ENCODE results near the gene SIAH2. TPM values are rescaled to one million over a fixed set of nuclear protein-coding genes. Genes with fewer than 3 reads are reported as not detected.

SIAH2 gene
- total RNA-seq, 1 experiment from 2014 or later = 17.1 TPM

- POLR2A ChIA-PET = no interaction called here
- no peak for ATAC-seq
- CTCF ChIA-PET = interaction anchor here (1.0 to 1.8 kb wide), 3 partner anchors 26 to 51 kb away, joined by 5 to 10 read pairs (median 6); partner anchors contain the start of gene SIAH2
- peaks cover 25% of the 10 kb centered on the region for H3K4me1 Mint-ChIP-seq
- no peaks in the 10 kb centered on the region for H3K9me3 Mint-ChIP-seq
- peaks cover under 1% of the 10 kb centered on the region; the same call in 1 of the 2 replicates for H3K36me3 Mint-ChIP-seq
- TF ChIP-seq SMAD3 (CRISPR knock-in tag; IDR thresholded peaks at IDR 0.05; ENCODE audit: borderline replicate concordance) (no peak), GABPB1 (CRISPR knock-in tag; IDR thresholded peaks at IDR 0.05) (peak; percentile 73)
- no peak overlapping the region for H3K4me3 Mint-ChIP-seq
- H3K27me3 Mint-ChIP-seq (ENCODE audit: low read depth) = no peaks in the 10 kb centered on the region
- no peak for DNase-seq (ENCODE audit: low spot score)
- H3K27ac Mint-ChIP-seq = no peak overlapping the region
These were observed 25.8 kb downstream of the SIAH2 start for GRCh38 chr3:150736903-150737832.

- Mint-ChIP-seq H3K4me3 (no peak overlapping the region), H3K27me3 (ENCODE audit: low read depth) (no peaks in the 10 kb centered on the region), H3K9me3 (no peaks in the 10 kb centered on the region), H3K27ac (peak overlapping the region; percentile 28; the same call in 1 of the 2 replicates), H3K4me1 (peaks cover 25% of the 10 kb centered on the region), H3K36me3 (no peaks in the 10 kb centered on the region)
- DNase-seq (ENCODE audit: low spot score) = peak; percentile 18
- POLR2A ChIA-PET = interaction anchor here (0.5 to 0.6 kb wide), 2 partner anchors 22 to 32 kb away, joined by 4 read pairs; partner anchors contain the start of gene ERICH6
- CTCF ChIA-PET = interaction anchor here (0.6 to 1.8 kb wide), 4 partner anchors 26 to 508 kb away, joined by 3 to 10 read pairs (median 4); partner anchors contain the start of gene SIAH2
- ATAC-seq = peak; percentile 76
- TF ChIP-seq, protein P1, sequence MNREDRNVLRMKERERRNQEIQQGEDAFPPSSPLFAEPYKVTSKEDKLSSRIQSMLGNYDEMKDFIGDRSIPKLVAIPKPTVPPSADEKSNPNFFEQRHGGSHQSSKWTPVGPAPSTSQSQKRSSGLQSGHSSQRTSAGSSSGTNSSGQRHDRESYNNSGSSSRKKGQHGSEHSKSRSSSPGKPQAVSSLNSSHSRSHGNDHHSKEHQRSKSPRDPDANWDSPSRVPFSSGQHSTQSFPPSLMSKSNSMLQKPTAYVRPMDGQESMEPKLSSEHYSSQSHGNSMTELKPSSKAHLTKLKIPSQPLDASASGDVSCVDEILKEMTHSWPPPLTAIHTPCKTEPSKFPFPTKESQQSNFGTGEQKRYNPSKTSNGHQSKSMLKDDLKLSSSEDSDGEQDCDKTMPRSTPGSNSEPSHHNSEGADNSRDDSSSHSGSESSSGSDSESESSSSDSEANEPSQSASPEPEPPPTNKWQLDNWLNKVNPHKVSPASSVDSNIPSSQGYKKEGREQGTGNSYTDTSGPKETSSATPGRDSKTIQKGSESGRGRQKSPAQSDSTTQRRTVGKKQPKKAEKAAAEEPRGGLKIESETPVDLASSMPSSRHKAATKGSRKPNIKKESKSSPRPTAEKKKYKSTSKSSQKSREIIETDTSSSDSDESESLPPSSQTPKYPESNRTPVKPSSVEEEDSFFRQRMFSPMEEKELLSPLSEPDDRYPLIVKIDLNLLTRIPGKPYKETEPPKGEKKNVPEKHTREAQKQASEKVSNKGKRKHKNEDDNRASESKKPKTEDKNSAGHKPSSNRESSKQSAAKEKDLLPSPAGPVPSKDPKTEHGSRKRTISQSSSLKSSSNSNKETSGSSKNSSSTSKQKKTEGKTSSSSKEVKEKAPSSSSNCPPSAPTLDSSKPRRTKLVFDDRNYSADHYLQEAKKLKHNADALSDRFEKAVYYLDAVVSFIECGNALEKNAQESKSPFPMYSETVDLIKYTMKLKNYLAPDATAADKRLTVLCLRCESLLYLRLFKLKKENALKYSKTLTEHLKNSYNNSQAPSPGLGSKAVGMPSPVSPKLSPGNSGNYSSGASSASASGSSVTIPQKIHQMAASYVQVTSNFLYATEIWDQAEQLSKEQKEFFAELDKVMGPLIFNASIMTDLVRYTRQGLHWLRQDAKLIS (CRISPR knock-in tag; IDR thresholded peaks at IDR 0.05; ENCODE audit: borderline replicate concordance) = no peak
- TF ChIP-seq, protein P2, sequence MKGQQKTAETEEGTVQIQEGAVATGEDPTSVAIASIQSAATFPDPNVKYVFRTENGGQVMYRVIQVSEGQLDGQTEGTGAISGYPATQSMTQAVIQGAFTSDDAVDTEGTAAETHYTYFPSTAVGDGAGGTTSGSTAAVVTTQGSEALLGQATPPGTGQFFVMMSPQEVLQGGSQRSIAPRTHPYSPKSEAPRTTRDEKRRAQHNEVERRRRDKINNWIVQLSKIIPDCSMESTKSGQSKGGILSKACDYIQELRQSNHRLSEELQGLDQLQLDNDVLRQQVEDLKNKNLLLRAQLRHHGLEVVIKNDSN (CRISPR knock-in tag; IDR thresholded peaks at IDR 0.05) = no peak
- peak; percentile 26; the same call in 1 of the 2 replicates for TF ChIP-seq ZNF423 (CRISPR knock-in tag; IDR thresholded peaks at IDR 0.05)
These were observed 26.7 kb downstream of the SIAH2 start for GRCh38 chr3:150736316-150736719.

GRCh38 chr3:150734795-150735119, 28.2 kb downstream of the SIAH2 start:
- POLR2A ChIA-PET = no interaction called here
- Mint-ChIP-seq H3K4me1 (peaks cover 25% of the 10 kb centered on the region), H3K36me3 (no peaks in the 10 kb centered on the region), H3K27me3 (ENCODE audit: low read depth) (no peaks in the 10 kb centered on the region), H3K9me3 (no peaks in the 10 kb centered on the region), H3K27ac (no peak overlapping the region), H3K4me3 (no peak overlapping the region)
- TF ChIP-seq, protein P3, sequence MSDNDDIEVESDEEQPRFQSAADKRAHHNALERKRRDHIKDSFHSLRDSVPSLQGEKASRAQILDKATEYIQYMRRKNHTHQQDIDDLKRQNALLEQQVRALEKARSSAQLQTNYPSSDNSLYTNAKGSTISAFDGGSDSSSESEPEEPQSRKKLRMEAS (CRISPR knock-in tag; IDR thresholded peaks at IDR 0.05) = no peak
- TF ChIP-seq, protein P4, sequence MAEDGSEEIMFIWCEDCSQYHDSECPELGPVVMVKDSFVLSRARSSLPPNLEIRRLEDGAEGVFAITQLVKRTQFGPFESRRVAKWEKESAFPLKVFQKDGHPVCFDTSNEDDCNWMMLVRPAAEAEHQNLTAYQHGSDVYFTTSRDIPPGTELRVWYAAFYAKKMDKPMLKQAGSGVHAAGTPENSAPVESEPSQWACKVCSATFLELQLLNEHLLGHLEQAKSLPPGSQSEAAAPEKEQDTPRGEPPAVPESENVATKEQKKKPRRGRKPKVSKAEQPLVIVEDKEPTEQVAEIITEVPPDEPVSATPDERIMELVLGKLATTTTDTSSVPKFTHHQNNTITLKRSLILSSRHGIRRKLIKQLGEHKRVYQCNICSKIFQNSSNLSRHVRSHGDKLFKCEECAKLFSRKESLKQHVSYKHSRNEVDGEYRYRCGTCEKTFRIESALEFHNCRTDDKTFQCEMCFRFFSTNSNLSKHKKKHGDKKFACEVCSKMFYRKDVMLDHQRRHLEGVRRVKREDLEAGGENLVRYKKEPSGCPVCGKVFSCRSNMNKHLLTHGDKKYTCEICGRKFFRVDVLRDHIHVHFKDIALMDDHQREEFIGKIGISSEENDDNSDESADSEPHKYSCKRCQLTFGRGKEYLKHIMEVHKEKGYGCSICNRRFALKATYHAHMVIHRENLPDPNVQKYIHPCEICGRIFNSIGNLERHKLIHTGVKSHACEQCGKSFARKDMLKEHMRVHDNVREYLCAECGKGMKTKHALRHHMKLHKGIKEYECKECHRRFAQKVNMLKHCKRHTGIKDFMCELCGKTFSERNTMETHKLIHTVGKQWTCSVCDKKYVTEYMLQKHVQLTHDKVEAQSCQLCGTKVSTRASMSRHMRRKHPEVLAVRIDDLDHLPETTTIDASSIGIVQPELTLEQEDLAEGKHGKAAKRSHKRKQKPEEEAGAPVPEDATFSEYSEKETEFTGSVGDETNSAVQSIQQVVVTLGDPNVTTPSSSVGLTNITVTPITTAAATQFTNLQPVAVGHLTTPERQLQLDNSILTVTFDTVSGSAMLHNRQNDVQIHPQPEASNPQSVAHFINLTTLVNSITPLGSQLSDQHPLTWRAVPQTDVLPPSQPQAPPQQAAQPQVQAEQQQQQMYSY (CRISPR knock-in tag; IDR thresholded peaks at IDR 0.05) = no peak
- TF ChIP-seq, protein P5, sequence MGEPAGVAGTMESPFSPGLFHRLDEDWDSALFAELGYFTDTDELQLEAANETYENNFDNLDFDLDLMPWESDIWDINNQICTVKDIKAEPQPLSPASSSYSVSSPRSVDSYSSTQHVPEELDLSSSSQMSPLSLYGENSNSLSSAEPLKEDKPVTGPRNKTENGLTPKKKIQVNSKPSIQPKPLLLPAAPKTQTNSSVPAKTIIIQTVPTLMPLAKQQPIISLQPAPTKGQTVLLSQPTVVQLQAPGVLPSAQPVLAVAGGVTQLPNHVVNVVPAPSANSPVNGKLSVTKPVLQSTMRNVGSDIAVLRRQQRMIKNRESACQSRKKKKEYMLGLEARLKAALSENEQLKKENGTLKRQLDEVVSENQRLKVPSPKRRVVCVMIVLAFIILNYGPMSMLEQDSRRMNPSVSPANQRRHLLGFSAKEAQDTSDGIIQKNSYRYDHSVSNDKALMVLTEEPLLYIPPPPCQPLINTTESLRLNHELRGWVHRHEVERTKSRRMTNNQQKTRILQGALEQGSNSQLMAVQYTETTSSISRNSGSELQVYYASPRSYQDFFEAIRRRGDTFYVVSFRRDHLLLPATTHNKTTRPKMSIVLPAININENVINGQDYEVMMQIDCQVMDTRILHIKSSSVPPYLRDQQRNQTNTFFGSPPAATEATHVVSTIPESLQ (CRISPR knock-in tag; IDR thresholded peaks at IDR 0.05) = no peak
- TF ChIP-seq, protein P6, sequence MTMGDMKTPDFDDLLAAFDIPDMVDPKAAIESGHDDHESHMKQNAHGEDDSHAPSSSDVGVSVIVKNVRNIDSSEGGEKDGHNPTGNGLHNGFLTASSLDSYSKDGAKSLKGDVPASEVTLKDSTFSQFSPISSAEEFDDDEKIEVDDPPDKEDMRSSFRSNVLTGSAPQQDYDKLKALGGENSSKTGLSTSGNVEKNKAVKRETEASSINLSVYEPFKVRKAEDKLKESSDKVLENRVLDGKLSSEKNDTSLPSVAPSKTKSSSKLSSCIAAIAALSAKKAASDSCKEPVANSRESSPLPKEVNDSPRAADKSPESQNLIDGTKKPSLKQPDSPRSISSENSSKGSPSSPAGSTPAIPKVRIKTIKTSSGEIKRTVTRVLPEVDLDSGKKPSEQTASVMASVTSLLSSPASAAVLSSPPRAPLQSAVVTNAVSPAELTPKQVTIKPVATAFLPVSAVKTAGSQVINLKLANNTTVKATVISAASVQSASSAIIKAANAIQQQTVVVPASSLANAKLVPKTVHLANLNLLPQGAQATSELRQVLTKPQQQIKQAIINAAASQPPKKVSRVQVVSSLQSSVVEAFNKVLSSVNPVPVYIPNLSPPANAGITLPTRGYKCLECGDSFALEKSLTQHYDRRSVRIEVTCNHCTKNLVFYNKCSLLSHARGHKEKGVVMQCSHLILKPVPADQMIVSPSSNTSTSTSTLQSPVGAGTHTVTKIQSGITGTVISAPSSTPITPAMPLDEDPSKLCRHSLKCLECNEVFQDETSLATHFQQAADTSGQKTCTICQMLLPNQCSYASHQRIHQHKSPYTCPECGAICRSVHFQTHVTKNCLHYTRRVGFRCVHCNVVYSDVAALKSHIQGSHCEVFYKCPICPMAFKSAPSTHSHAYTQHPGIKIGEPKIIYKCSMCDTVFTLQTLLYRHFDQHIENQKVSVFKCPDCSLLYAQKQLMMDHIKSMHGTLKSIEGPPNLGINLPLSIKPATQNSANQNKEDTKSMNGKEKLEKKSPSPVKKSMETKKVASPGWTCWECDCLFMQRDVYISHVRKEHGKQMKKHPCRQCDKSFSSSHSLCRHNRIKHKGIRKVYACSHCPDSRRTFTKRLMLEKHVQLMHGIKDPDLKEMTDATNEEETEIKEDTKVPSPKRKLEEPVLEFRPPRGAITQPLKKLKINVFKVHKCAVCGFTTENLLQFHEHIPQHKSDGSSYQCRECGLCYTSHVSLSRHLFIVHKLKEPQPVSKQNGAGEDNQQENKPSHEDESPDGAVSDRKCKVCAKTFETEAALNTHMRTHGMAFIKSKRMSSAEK (CRISPR knock-in tag; IDR thresholded peaks at IDR 0.05; ENCODE audit: borderline replicate concordance) = no peak
- TF ChIP-seq GABPB1 (CRISPR knock-in tag; IDR thresholded peaks at IDR 0.05) = no peak
- TF ChIP-seq ZNF423 (CRISPR knock-in tag; IDR thresholded peaks at IDR 0.05) = no peak
- no peak for TF ChIP-seq ZNF512 (CRISPR knock-in tag; IDR thresholded peaks at IDR 0.05; ENCODE audit: borderline replicate concordance)
- CTCF ChIA-PET = interaction anchor here (1.0 kb wide), 1 partner anchor 45 kb away, joined by 5 read pairs; no protein-coding TSS in a partner anchor
- no peak for ATAC-seq
- no peak for DNase-seq (ENCODE audit: low spot score)

Measured in WTC11 (cell line).